Spleen (tissue), 11 donors: Measurements from ENCODE around the gene TKTL1. TPM values are rescaled to one million over a fixed set of nuclear protein-coding genes. Genes with fewer than 3 reads are reported as not detected.

ENCODE experiments used
- DNase-seq: peaks from one replicate; pipeline ENCODE4 v3.0.0-alpha.2; 2020
- H3K27ac ChIP-seq, 8 donors: fragments of 200-600 bp; sonication (generic) in 7 of 8; 1 replicate in 4 of 8; 2 replicates in 4 of 8; pipeline versions ENCODE4 v1.5.0 to v1.8.0; 2016 to 2021; ENCODE audit warnings: inconsistent platforms in 4 of 8, mild to moderate bottlenecking in 4 of 8, moderate library complexity in 1 of 8
- H3K27me3 ChIP-seq, 7 donors: fragments of 200-600 bp; sonication (generic) in 6 of 7; replicated peaks in 1 of 7; 1 replicate in 4 of 7; 2 replicates in 3 of 7; pipeline versions ENCODE4 v1.5.0 to v1.8.0; 2016 to 2021; ENCODE audit warnings: inconsistent platforms in 3 of 7, mild to moderate bottlenecking in 1 of 7
- H3K36me3 ChIP-seq, 6 donors: fragments of 200-600 bp; sonication (generic) in 5 of 6; 1 replicate in 4 of 6; 2 replicates in 2 of 6; pipeline versions ENCODE4 v1.5.0 to v1.8.0; 2016 to 2021; ENCODE audit warnings: inconsistent platforms in 2 of 6
- H3K4me1 ChIP-seq, 6 donors: fragments of 200-600 bp; sonication (generic) in 5 of 6; 1 replicate in 3 of 6; 2 replicates in 3 of 6; pipeline versions ENCODE4 v1.5.0 to v1.8.0; 2016 to 2021; ENCODE audit warnings: inconsistent platforms in 3 of 6
- H3K4me3 ChIP-seq, 8 donors: fragments of 200-600 bp; sonication (generic) in 7 of 8; 1 replicate in 4 of 8; 2 replicates in 4 of 8; pipeline versions ENCODE4 v1.5.0 to v1.8.0; 2016 to 2021; ENCODE audit warnings: inconsistent platforms in 4 of 8, mild to moderate bottlenecking in 4 of 8, moderate library complexity in 2 of 8
- H3K9me3 ChIP-seq, 8 donors: fragments of 200-600 bp; sonication (generic) in 7 of 8; 1 replicate in 4 of 8; 2 replicates in 4 of 8; pipeline versions ENCODE4 v1.5.0 to v1.8.0; 2016 to 2021; ENCODE audit warnings: inconsistent platforms in 4 of 8
- CTCF ChIP-seq, 11 experiments: fragments of 200-600 bp in 7 of 11; fragments of 450-650 bp in 4 of 11; sonication (generic) in 4 of 11; IDR thresholded peaks in 8 of 11; conservative IDR thresholded peaks in 3 of 11; 1 replicate in 7 of 11; 2 replicates in 4 of 11; pipeline versions ENCODE4 v1.4.0 to v1.8.0; 2016 to 2021; ENCODE audit warnings: antibody characterized with exemption in 11 of 11, inconsistent platforms in 4 of 11, mild to moderate bottlenecking in 1 of 11
- POLR2A ChIP-seq, 3 donors: fragments of 450-650 bp; IDR thresholded peaks; one replicate each; pipeline ENCODE4 v1.5.1; 2017; ENCODE audit warnings: antibody characterized with exemption in 3 of 3, mild to moderate bottlenecking in 1 of 3
- POLR2AphosphoS5 ChIP-seq, 3 donors: sonication (generic); formaldehyde crosslinking; IDR thresholded peaks; one replicate each; pipeline ENCODE4 v1.5.1; 2017; ENCODE audit warnings: antibody characterized with exemption in 3 of 3
- WGBS, 5 donors: extraction: QIAGEN DNeasy Blood & Tissue Kit in 3 of 5; methylation state at CpG; one replicate each; pipeline versions ENCODE4 v1.1.5 to v1.1.7; 2013 to 2018; 5-methylcytosine and 5-hydroxymethylcytosine counted together
- intact Hi-C: fragments of 100-400 bp; cut with DNase I; formaldehyde crosslinking; loops from one replicate; pipeline ENCODE4 v1.15.0; 2023; ENCODE audit warnings: low total_unique reads
- polyA plus RNA-seq, 3 donors: library from polyadenylated mRNA; stranded (reverse); fragments of 200-250 nt; gene quantifications; one replicate each; pipeline ENCODE4 v1.2.1, GENCODE V29; 2013
- total RNA-seq, 7 donors: library from RNA; depleted of rRNA in 3 of 7; stranded (reverse); fragments of >200 nt in 3 of 7; fragmentation: NEBNext Ultra II Directional in 4 of 7; extraction: Animal tissue kit (Norgen Biotek cat#: 25700) in 4 of 7; gene quantifications; one replicate each; pipeline versions ENCODE4 v1.1.0 to v1.2.1, GENCODE V29; 2016 to 2021
- donor health status: healthy with polysubstance abuse.
- donor health status: DM: no; HTN: no; CAD: no; lungs with moderate emphysema.
- donor health status: DM: no; HTN: no; CAD: no.
- donor health status: Bipolar disorder and iron deficiency.
- donor health status: healthy.
- donor health status: DM: no; HTN: no; CAD: no.
- donor health status: DM: yes; HTN: yes; CAD: no.

Gene TKTL1
- total and polyA plus RNA-seq, 10 donors, result 0.13 to 3.7 (median 0.77) TPM; not detected in 1

DNA sequence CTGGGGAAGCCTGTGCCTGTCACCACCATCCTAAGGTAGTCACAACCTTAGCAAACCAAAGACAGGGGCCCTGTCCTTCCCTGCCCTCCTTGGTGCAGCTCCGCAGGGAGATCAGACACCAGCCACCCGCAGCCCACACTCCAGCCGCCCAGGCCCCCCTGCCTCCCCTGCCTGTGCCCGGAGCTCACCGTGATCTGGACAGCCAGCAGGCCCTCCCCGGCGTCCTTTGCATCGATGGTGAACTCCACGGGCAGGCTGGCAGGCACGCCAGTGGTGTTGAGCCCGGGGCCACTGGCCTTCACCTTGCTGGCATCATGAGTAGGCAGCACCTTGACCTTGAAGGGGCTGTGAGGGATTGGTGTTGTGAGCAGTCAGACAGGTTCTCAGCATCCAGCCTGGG lies 62.4 kb downstream of the TKTL1 start:
- DNase-seq, result no peak
- WGBS, 5 donors, result 92 to 98% (median 96%) methylated on average over 8 to 11 of the region's 11 CpGs; no CpG with 5 or more reads in 1 of the 5 donors
- peak overlapping the region in 1 of 8 donors; percentile 16 for H3K27ac ChIP-seq
- H3K4me3 ChIP-seq, result no peak overlapping the region
- TF ChIP-seq CTCF (IDR thresholded peaks at IDR 0.05 in 8 of 11, conservative IDR thresholded peaks at IDR 0.05 in 3 of 11) (no peak), POLR2AphosphoS5 (IDR thresholded peaks at IDR 0.05) (peak in 2 of 3 donors; percentile 3 to 48), POLR2A (IDR thresholded peaks at IDR 0.05) (no peak)
- H3K27me3 ChIP-seq, result no peaks in the 10 kb centered on the region
- no peaks in the 10 kb centered on the region for H3K9me3 ChIP-seq
- intact Hi-C loops, result no loop called here
- peaks cover 0 to 26% (median 0%) of the 10 kb centered on the region in 6 donors for H3K4me1 ChIP-seq
- peaks cover 0 to 100% (median 91%) of the 10 kb centered on the region in 6 donors for H3K36me3 ChIP-seq

DNA sequence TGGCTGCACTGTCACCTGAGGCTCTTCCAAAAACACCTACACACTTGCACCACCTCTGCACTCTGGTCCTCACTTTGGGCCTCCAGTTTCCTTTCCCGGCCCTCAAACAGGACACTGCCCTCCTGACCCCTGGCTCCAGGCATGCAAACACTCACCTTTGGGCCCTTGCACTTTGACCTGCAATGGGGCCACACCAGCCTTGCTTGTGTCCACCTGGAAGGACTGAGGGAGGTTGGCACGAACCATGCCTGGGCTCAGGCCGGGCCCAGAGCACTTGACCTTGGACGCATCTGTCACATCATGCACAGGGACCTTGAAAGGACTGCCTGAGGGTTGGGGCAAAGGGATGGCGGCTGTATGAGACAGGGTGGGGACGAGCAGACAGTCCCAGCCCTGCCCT lies 63.2 kb downstream of the TKTL1 start:
- Histone ChIP-seq H3K4me1 (peaks cover 0 to 19% (median 0%) of the 10 kb centered on the region in 6 donors), H3K27ac (peak overlapping the region in 3 of 8 donors; percentile 8 to 36 (median 18)), H3K27me3 (no peaks in the 10 kb centered on the region), H3K36me3 (peaks cover 0 to 100% (median 86%) of the 10 kb centered on the region in 6 donors), H3K9me3 (no peaks in the 10 kb centered on the region), H3K4me3 (no peak overlapping the region)
- peak in 1 of 3 donors; percentile 4 for TF ChIP-seq POLR2AphosphoS5 (IDR thresholded peaks at IDR 0.05)
- TF ChIP-seq CTCF (IDR thresholded peaks at IDR 0.05 in 8 of 11, conservative IDR thresholded peaks at IDR 0.05 in 3 of 11), result no peak
- TF ChIP-seq POLR2A (IDR thresholded peaks at IDR 0.05), result no peak
- WGBS, 5 donors, result 77 to 100% (median 83%) methylated on average over 1 to 6 of the region's 6 CpGs
- intact Hi-C loops, result no loop called here
- DNase-seq, result no peak

GRCh38 chrX:154359362-154360154 lies 64.0 kb downstream of the TKTL1 start:
- H3K36me3 ChIP-seq, result peaks cover 0 to 100% (median 84%) of the 10 kb centered on the region in 6 donors
- H3K9me3 ChIP-seq, result no peaks in the 10 kb centered on the region
- DNase-seq, result no peak
- intact Hi-C loops, result no loop called here
- no peaks in the 10 kb centered on the region for H3K27me3 ChIP-seq
- H3K27ac ChIP-seq, result peak overlapping the region in 3 of 8 donors; percentile 8 to 36 (median 18)
- 91 to 94% (median 93%) methylated on average over 7 to 41 of the region's 41 CpGs for WGBS, 5 donors
- TF ChIP-seq CTCF (IDR thresholded peaks at IDR 0.05 in 8 of 11, conservative IDR thresholded peaks at IDR 0.05 in 3 of 11), result no peak
- TF ChIP-seq POLR2AphosphoS5 (IDR thresholded peaks at IDR 0.05), result peak in 2 of 3 donors; percentile 19 to 40
- TF ChIP-seq POLR2A (IDR thresholded peaks at IDR 0.05), result no peak
- no peak overlapping the region for H3K4me3 ChIP-seq
- peaks cover 0 to 14% (median 0%) of the 10 kb centered on the region in 6 donors for H3K4me1 ChIP-seq

GRCh38 chrX:154360155-154360713 lies 64.6 kb downstream of the TKTL1 start:
- no peak for TF ChIP-seq CTCF (IDR thresholded peaks at IDR 0.05 in 8 of 11, conservative IDR thresholded peaks at IDR 0.05 in 3 of 11)
- peak in 1 of 3 donors; percentile 2 for TF ChIP-seq POLR2AphosphoS5 (IDR thresholded peaks at IDR 0.05)
- H3K4me1 ChIP-seq, result peaks cover 0 to 13% (median 0%) of the 10 kb centered on the region in 6 donors
- 90 to 95% (median 91%) methylated on average over 6 to 34 of the region's 34 CpGs for WGBS, 5 donors
- intact Hi-C loops, result no loop called here
- H3K36me3 ChIP-seq, result peaks cover 0 to 100% (median 82%) of the 10 kb centered on the region in 6 donors
- no peak for DNase-seq
- H3K4me3 ChIP-seq, result no peak overlapping the region
- H3K9me3 ChIP-seq, result no peaks in the 10 kb centered on the region
- H3K27me3 ChIP-seq, result no peaks in the 10 kb centered on the region
- H3K27ac ChIP-seq, result peak overlapping the region in 1 of 8 donors; percentile 33
